A673 (cell line): ENCODE results near the gene BEST2. TPM values are rescaled to one million over a fixed set of nuclear protein-coding genes. Genes with fewer than 3 reads are reported as not detected.
A peak's percentile ranks its signal among the peaks of the same experiment; 100 is the strongest.

Experiments
- BruUV-seq: library from RNA; stranded (reverse); fragments of 400-500 nt; replicated peaks from 2 replicates; lab custom pipeline; 2021; lab: Mats Ljungman, UMichigan
- CTCF ChIA-PET: fragments of 300-600 bp; sonication (Branson Sonifier 250); formaldehyde crosslinking; loops from one replicate; lab custom pipeline; 2022; ENCODE audit warnings: antibody characterized with exemption; lab: Charles Lee
- POLR2A ChIA-PET: fragments of 300-600 bp; sonication (Branson Sonifier 250); formaldehyde crosslinking; loops from one replicate; lab custom pipeline; 2022; ENCODE audit warnings: antibody characterized with exemption; ENCODE audit not compliant: low non-redundant PET; lab: Charles Lee
- DNase-seq: peaks from one replicate; pipeline ENCODE4 v3.0.0-alpha.2; 2015; ENCODE audit warnings: low spot score
- H3K27ac ChIP-seq: fragments of 200-600 bp; sonication (generic); 2 replicates; pipeline ENCODE4 v1.5.1; 2016; ENCODE audit warnings: mixed run types, low read depth, mild to moderate bottlenecking, mixed read lengths, antibody characterized with exemption, low read length; ENCODE audit not compliant: poor library complexity, severe bottlenecking
- H3K27me3 ChIP-seq: fragments of 200-600 bp; sonication (generic); replicated peaks from 2 replicates; pipeline ENCODE4 v1.6.1; 2017; ENCODE audit warnings: mixed run types, low read depth, mild to moderate bottlenecking, mixed read lengths, antibody characterized with exemption, low read length; ENCODE audit not compliant: insufficient read depth, poor library complexity
- H3K36me3 ChIP-seq: fragments of 200-600 bp; sonication (generic); 2 replicates; pipeline ENCODE4 v1.6.1; 2016; ENCODE audit warnings: mixed run types, mild to moderate bottlenecking, mixed read lengths, antibody characterized with exemption, low read length; ENCODE audit not compliant: insufficient read depth, poor library complexity, severe bottlenecking
- H3K4me1 ChIP-seq: fragments of 200-600 bp; sonication (generic); 2 replicates; pipeline ENCODE4 v1.6.1; 2017; ENCODE audit warnings: mixed run types, mild to moderate bottlenecking, mixed read lengths, antibody characterized with exemption, low read length; ENCODE audit not compliant: insufficient read depth, poor library complexity, severe bottlenecking
- H3K4me3 ChIP-seq: fragments of 200-600 bp; sonication (generic); 2 replicates; pipeline ENCODE4 v1.5.1; 2016; ENCODE audit warnings: low read depth, mixed run types, mild to moderate bottlenecking, mixed read lengths, low read length; ENCODE audit not compliant: poor library complexity, severe bottlenecking
- H3K9me3 ChIP-seq: fragments of 200-600 bp; sonication (generic); 2 replicates; pipeline ENCODE4 v1.6.1; 2016; ENCODE audit warnings: mixed run types, low read depth, mild to moderate bottlenecking, mixed read lengths, antibody characterized with exemption, low read length; ENCODE audit not compliant: poor library complexity, severe bottlenecking
- EZH2 ChIP-seq: fragments of 200-600 bp; sonication (generic); IDR thresholded peaks from 2 replicates; pipeline ENCODE4 v1.6.1; 2017; ENCODE audit warnings: borderline replicate concordance, low read depth, mild to moderate bottlenecking, mixed read lengths, antibody characterized with exemption, low read length; ENCODE audit not compliant: poor library complexity, severe bottlenecking
- intact Hi-C: fragments of 100-400 bp; cut with micrococcal nuclease; formaldehyde crosslinking; loops from one replicate; pipeline ENCODE4 v1.10.0; 2022; ENCODE audit not compliant: unreplicated experiment
- total RNA-seq: library from RNA; stranded (reverse); gene quantifications from 2 replicates; pipeline ENCODE4 v1.2.3, GENCODE V29; 2021
- TF ChIP-seq, protein P1 (sequence below): fragments of 300-800, 200-600 bp; sonication (generic); conservative IDR thresholded peaks from 2 replicates; pipeline ENCODE4 v1.5.1; 2017; ENCODE audit warnings: low read depth, mild to moderate bottlenecking, antibody characterized with exemption, low read length, moderate library complexity, mixed read lengths

Gene BEST2
- total RNA-seq, 1 experiment from 2014 or later, result not detected

DNA sequence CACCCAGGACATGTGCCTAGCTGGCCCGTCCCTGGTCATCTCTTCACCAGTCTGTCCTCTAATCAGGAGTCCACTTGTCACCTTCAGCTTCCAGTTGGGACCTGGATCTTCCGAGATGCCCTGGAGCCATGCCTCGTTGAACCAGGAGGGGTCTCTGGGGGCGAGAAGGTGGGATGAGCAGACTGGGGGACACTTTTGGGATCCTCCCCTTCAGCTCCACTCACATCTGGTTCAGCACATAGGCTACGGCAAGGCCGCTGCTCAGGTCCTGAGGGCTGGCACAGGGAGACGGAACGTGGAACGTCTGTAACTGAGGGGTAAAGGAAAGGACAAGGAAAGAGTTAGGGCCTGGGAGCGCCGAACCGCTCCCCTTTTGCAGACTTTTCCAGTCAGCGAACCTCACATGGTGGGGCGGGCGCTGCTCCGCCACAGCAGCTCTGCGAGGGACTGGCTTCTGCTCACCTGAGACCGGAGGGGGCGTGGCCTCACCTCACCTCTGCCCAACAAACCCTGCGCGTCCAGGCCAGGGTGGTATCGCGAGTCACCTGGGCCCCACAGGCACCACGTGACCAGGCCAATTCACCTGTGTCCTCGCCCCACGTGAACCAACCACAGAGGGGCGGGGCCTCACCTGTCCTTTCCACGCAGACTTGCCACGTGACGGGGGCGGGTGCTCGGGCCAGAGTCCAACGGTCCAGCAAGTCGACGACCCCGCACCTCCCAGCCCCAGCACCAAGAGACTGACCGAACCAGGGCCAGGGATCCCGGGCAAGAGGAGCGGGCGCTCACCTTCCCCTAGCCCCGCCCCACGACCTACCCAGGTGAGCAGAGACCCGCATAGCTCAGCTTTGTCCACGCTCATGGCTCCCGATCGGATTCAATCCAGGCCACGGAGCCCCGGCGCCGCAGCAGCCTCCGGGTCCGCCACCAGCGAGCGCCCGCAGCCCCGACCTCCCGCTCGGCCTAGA, 23.3 kb downstream of the BEST2 start, which contains the start of gene HOOK2:
Gene HOOK2, minus strand, starts transcription at position 965 of the 968 bp plus-strand sequence. Its CDS starts 103 bp downstream, at position 862.
- Histone ChIP-seq H3K9me3 (no peaks in the 10 kb centered on the region), H3K4me3 (peak within 1 kb of the TSS; percentile 77), H3K36me3 (no peaks in the 10 kb centered on the region), H3K4me1 (peaks cover 17% of the 10 kb centered on the region), H3K27me3 (no peaks in the 10 kb centered on the region), H3K27ac (peak within 1 kb of the TSS; percentile 61)
- ChIA-PET CTCF (interaction anchor here (0.5 to 0.8 kb wide), 2 partner anchors 8 to 17 kb away, joined by 3 to 8 read pairs; partner anchors contain the start of gene JUNB), POLR2A (no interaction called here)
- TF ChIP-seq, protein P1, sequence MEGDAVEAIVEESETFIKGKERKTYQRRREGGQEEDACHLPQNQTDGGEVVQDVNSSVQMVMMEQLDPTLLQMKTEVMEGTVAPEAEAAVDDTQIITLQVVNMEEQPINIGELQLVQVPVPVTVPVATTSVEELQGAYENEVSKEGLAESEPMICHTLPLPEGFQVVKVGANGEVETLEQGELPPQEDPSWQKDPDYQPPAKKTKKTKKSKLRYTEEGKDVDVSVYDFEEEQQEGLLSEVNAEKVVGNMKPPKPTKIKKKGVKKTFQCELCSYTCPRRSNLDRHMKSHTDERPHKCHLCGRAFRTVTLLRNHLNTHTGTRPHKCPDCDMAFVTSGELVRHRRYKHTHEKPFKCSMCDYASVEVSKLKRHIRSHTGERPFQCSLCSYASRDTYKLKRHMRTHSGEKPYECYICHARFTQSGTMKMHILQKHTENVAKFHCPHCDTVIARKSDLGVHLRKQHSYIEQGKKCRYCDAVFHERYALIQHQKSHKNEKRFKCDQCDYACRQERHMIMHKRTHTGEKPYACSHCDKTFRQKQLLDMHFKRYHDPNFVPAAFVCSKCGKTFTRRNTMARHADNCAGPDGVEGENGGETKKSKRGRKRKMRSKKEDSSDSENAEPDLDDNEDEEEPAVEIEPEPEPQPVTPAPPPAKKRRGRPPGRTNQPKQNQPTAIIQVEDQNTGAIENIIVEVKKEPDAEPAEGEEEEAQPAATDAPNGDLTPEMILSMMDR, result no peak
- no peak for TF ChIP-seq EZH2
- DNase-seq, result no peak
- intact Hi-C loops, result no loop called here
- no TSS peak for BruUV-seq

- peak; percentile 91 for DNase-seq
- H3K4me1 ChIP-seq, result peaks cover 23% of the 10 kb centered on the region
- no peaks in the 10 kb centered on the region for H3K27me3 ChIP-seq
- H3K27ac ChIP-seq, result peak overlapping the region; percentile 73
- H3K9me3 ChIP-seq, result no peaks in the 10 kb centered on the region
- intact Hi-C loops, result loop anchor here (1.0 kb wide), 1 partner anchor 19 kb away; no protein-coding TSS in a partner anchor
- H3K4me3 ChIP-seq, result peak overlapping the region; percentile 48
- no peaks in the 10 kb centered on the region for H3K36me3 ChIP-seq
- ChIA-PET POLR2A (interaction anchor here (0.6 to 1.4 kb wide), 2 partner anchors 14 to 99 kb away, joined by 4 to 6 read pairs; partner anchors contain the start of gene JUNB), CTCF (interaction anchor here (0.6 to 2.1 kb wide), 5 partner anchors 9 to 161 kb away, joined by 4 to 29 read pairs (median 7); partner anchors contain the start of genes FBXW9 and JUNB)
- TF ChIP-seq, protein P1, result peak; percentile 98
- no peak for TF ChIP-seq EZH2
- no TSS peak for BruUV-seq
These were observed 25.8 kb downstream of the BEST2 start for GRCh38 chr19:12777217-12778016.
